Measurements from ENCODE around the gene SNX30. TPM values are rescaled to one million over a fixed set of nuclear protein-coding genes. Genes with fewer than 3 reads are reported as not detected.

SNX30 gene
- polyA plus RNA-seq, 1 of the 3 experiments (the other 2 are of a cell fraction): 2.7 TPM

GRCh38 chr9:112712678-112713077, 37.9 kb upstream of the SNX30 start (continued):
- no peak for TF ChIP-seq REST (IDR thresholded peaks at IDR 0.05; ENCODE audit: low read depth, low read length)

DNA sequence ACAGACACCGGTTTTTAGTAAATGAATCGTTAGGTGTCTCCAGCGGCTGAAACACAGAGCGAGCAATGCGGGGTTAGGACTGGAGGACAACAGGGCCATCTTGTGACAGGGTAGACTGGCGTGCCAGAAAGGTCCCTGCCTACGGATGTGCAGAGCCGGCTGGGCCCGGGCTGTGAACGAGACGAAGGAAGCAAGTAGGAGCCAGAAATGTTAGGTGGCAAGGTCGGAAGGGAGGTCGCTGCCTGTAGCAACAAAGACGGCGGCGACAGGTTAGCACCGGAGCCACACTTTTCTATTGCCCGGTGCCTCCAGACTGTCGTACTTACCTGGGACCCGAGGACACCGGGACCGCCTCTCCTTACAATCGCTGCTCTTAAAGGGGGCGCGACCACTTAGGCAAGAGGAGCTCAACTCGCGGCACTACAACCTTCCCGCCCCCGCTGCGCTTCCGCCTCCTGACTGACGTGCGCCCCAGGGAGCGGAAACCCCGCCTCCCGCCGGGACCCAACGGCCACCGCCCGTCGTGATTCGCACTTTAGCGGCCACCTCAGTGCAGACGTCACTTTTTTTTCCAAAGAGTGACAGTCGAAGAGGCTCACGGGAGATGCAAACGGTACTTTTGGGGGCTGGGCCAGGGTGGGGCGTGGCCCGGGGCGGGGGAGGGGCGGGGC, 32.8 kb upstream of the SNX30 start, which contains the start of gene INIP:
Gene INIP, minus strand, starts transcription at position 457 of the 671 bp plus-strand sequence. CDS start 1,632 bp downstream, outside the sequence.
- CTCF ChIA-PET: interaction anchor here (0.6 to 4.8 kb wide), 16 partner anchors 13 to 626 kb away, joined by 3 to 24 read pairs (median 4); partner anchors contain the start of gene PTBP3
- H3K4me2 ChIP-seq: peak within 1 kb of the TSS; percentile 89
- peak within 1 kb of the TSS; percentile 80 to 83 for H3K4me3 ChIP-seq (ENCODE audit: low read depth in 2 of 2, low read length in 1 of 2)
- peak within 1 kb of the TSS; percentile 96 for H2AFZ ChIP-seq (ENCODE audit: low read depth)
- under 1% methylated on average over 17 of the region's 51 CpGs for WGBS (ENCODE audit: low lambda C conversion rate)
- H3K27ac ChIP-seq (ENCODE audit: low read depth in 2 of 2, low read length in 1 of 2): peak within 1 kb of the TSS; percentile 78 to 80
- POLR2A ChIA-PET: interaction anchor here (1.0 to 1.3 kb wide), 2 partner anchors 232 to 338 kb away, joined by 3 to 6 read pairs; partner anchors contain the start of gene HSDL2
- H3K9me2 ChIP-seq: no peaks in the 10 kb centered on the region
- no peaks in the 10 kb centered on the region for H4K20me1 ChIP-seq (ENCODE audit: insufficient read depth)
- no peaks in the 10 kb centered on the region for H3K27me3 ChIP-seq (ENCODE audit: insufficient read depth)
- H3K4me1 ChIP-seq (ENCODE audit: control insufficient read depth in 1 of 2, insufficient read depth in 2 of 2, low read depth in 1 of 2, low read length in 1 of 2): peaks cover 0 to 8% of the 10 kb centered on the region in 2 experiments; a peak in 2 of 4 replicates
- DNase-seq: peak; percentile 96
- no peaks in the 10 kb centered on the region for H3K9me3 ChIP-seq
- H3F3A ChIP-seq (replicated peaks; ENCODE audit: insufficient read depth): peaks cover 25% of the 10 kb centered on the region
- H3K9ac ChIP-seq: peak within 1 kb of the TSS; percentile 79
- H3K79me2 ChIP-seq (ENCODE audit: insufficient read depth): peaks cover 47% of the 10 kb centered on the region
- TF ChIP-seq SMC3 (IDR thresholded peaks at IDR 0.05; ENCODE audit: low read depth, low read length): no peak
- peak; percentile 62 for TF ChIP-seq RAD21 (IDR thresholded peaks at IDR 0.05; ENCODE audit: low read length)
- TF ChIP-seq POLR2AphosphoS5 (IDR thresholded peaks at IDR 0.05; ENCODE audit: low read depth, low read length): peak; percentile 69
- TF ChIP-seq, protein P1, sequence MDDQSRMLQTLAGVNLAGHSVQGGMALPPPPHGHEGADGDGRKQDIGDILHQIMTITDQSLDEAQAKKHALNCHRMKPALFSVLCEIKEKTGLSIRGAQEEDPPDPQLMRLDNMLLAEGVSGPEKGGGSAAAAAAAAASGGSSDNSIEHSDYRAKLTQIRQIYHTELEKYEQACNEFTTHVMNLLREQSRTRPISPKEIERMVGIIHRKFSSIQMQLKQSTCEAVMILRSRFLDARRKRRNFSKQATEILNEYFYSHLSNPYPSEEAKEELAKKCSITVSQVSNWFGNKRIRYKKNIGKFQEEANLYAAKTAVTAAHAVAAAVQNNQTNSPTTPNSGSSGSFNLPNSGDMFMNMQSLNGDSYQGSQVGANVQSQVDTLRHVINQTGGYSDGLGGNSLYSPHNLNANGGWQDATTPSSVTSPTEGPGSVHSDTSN (IDR thresholded peaks at IDR 0.05): peak; percentile 98
- TF ChIP-seq GABPA (IDR thresholded peaks at IDR 0.05; ENCODE audit: low read depth): peak; percentile 91
- TF ChIP-seq SIN3A (IDR thresholded peaks at IDR 0.05; ENCODE audit: borderline replicate concordance, low read depth, low read length): peak; percentile 79; the same call in 1 of the 2 replicates
- TF ChIP-seq RXRA (IDR thresholded peaks at IDR 0.05; ENCODE audit: borderline replicate concordance, low read depth): no peak
- TF ChIP-seq CHD2 (IDR thresholded peaks at IDR 0.05; ENCODE audit: low read length, partially characterized antibody): peak; percentile 73
- TF ChIP-seq RFX5 (IDR thresholded peaks at IDR 0.05; ENCODE audit: low read length): peak; percentile 55; the same call in 1 of the 2 replicates
- peak; percentile 53; the same call in 1 of the 2 replicates for TF ChIP-seq TAF1 (IDR thresholded peaks at IDR 0.05; ENCODE audit: borderline replicate concordance, low read depth, low read length)
- no peak for TF ChIP-seq MAX (IDR thresholded peaks at IDR 0.05; ENCODE audit: low read depth)
- peak; percentile 77; the same call in 1 of the 2 replicates for TF ChIP-seq MXI1 (IDR thresholded peaks at IDR 0.05; ENCODE audit: low read depth, low read length)
- TF ChIP-seq EZH2phosphoT487 (IDR thresholded peaks at IDR 0.05; ENCODE audit: borderline replicate concordance, low read depth): no peak
- TF ChIP-seq ELF1 (IDR thresholded peaks at IDR 0.05): peak; percentile 91
- TF ChIP-seq, protein P2, sequence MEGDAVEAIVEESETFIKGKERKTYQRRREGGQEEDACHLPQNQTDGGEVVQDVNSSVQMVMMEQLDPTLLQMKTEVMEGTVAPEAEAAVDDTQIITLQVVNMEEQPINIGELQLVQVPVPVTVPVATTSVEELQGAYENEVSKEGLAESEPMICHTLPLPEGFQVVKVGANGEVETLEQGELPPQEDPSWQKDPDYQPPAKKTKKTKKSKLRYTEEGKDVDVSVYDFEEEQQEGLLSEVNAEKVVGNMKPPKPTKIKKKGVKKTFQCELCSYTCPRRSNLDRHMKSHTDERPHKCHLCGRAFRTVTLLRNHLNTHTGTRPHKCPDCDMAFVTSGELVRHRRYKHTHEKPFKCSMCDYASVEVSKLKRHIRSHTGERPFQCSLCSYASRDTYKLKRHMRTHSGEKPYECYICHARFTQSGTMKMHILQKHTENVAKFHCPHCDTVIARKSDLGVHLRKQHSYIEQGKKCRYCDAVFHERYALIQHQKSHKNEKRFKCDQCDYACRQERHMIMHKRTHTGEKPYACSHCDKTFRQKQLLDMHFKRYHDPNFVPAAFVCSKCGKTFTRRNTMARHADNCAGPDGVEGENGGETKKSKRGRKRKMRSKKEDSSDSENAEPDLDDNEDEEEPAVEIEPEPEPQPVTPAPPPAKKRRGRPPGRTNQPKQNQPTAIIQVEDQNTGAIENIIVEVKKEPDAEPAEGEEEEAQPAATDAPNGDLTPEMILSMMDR (IDR thresholded peaks at IDR 0.05): peak; percentile 30
- no peak for TF ChIP-seq USF1 (IDR thresholded peaks at IDR 0.05; ENCODE audit: borderline replicate concordance, low read depth)
- TF ChIP-seq FOXM1 (IDR thresholded peaks at IDR 0.05; ENCODE audit: low read depth): no peak
- TF ChIP-seq TCF12 (IDR thresholded peaks at IDR 0.05): peak; percentile 3; the same call in 1 of the 2 replicates
- 0 out of 2 replicates have a peak, but pooled peaks have one; percentile 11 for TF ChIP-seq NRF1 (IDR thresholded peaks at IDR 0.05; ENCODE audit: low read depth, low read length)
- H3K36me3 ChIP-seq (replicated peaks in 1 of 2; ENCODE audit: control insufficient read depth in 1 of 2, insufficient read depth in 2 of 2, low read length in 1 of 2): peaks cover 2 to 8% of the 10 kb centered on the region in 2 experiments

Measured in SK-N-SH (cell line).